H9 (cell line): Measurements from ENCODE around the gene SMTNL2. TPM values are rescaled to one million over a fixed set of nuclear protein-coding genes. Genes with fewer than 3 reads are reported as not detected.
A peak's percentile ranks its signal among the peaks of the same experiment; 100 is the strongest.

Source experiments
- DNase-seq: peaks from one replicate; pipeline ENCODE4 v3.0.0-alpha.2; 2017
- H2AFZ ChIP-seq: one replicate; pipeline ENCODE4 v1.6.1; 2013; ENCODE audit warnings: mild to moderate bottlenecking, low read length, control low read depth, moderate library complexity
- H2AK5ac ChIP-seq: 2 replicates; pipeline ENCODE4 v1.6.1; 2013; ENCODE audit warnings: low read length, control low read depth, mixed read lengths; ENCODE audit not compliant: insufficient read length
- H2BK120ac ChIP-seq: one replicate; pipeline ENCODE4 v1.6.1; 2013; ENCODE audit warnings: low read depth, mild to moderate bottlenecking, low read length, control low read depth, inconsistent platforms; ENCODE audit not compliant: poor library complexity, severe bottlenecking
- H2BK12ac ChIP-seq: 2 replicates; pipeline ENCODE4 v1.6.1; 2013; ENCODE audit warnings: low read length, control low read depth, mixed read lengths, low read depth; ENCODE audit not compliant: insufficient read length
- H2BK15ac ChIP-seq: 2 replicates; pipeline ENCODE4 v1.6.1; 2013; ENCODE audit warnings: low read depth, low read length, control low read depth
- H2BK20ac ChIP-seq: one replicate; pipeline ENCODE4 v1.6.1; 2013; ENCODE audit warnings: low read depth, mild to moderate bottlenecking, low read length, control low read depth, inconsistent platforms; ENCODE audit not compliant: poor library complexity, severe bottlenecking
- H2BK5ac ChIP-seq: 2 replicates; pipeline ENCODE4 v1.6.1; 2013; ENCODE audit warnings: low read length, control low read depth, mixed read lengths; ENCODE audit not compliant: insufficient read length
- H3K14ac ChIP-seq: 2 replicates; pipeline ENCODE4 v1.6.1; 2013; ENCODE audit warnings: low read length, control low read depth; ENCODE audit not compliant: insufficient read depth
- H3K18ac ChIP-seq: 2 replicates; pipeline ENCODE4 v1.6.1; 2013; ENCODE audit warnings: low read depth, mild to moderate bottlenecking, mixed read lengths, low read length, control low read depth; ENCODE audit not compliant: insufficient read length
- H3K23ac ChIP-seq: 2 replicates; pipeline ENCODE4 v1.6.1; 2013; ENCODE audit warnings: low read length, control low read depth, mixed read lengths, low read depth; ENCODE audit not compliant: insufficient read length
- H3K23me2 ChIP-seq: 2 replicates; pipeline ENCODE4 v1.6.1; 2013; ENCODE audit warnings: low read depth, mild to moderate bottlenecking, mixed read lengths, low read length, control low read depth; ENCODE audit not compliant: insufficient read length, poor library complexity, severe bottlenecking
- H3K27ac ChIP-seq: 2 replicates; pipeline ENCODE4 v1.5.1; 2013; ENCODE audit warnings: low read length, control low read depth, mixed read lengths, low read depth; ENCODE audit not compliant: insufficient read length
- H3K27me3 ChIP-seq: 2 replicates; pipeline ENCODE4 v1.6.1; 2013; ENCODE audit warnings: low read length, control low read depth, inconsistent platforms; ENCODE audit not compliant: insufficient read depth
- H3K4ac ChIP-seq: 2 replicates; pipeline ENCODE4 v1.6.1; 2013; ENCODE audit warnings: low read depth, mild to moderate bottlenecking, control low read depth, inconsistent platforms, low read length, moderate library complexity
- H3K4me1 ChIP-seq: 2 replicates; pipeline ENCODE4 v1.6.1; 2013; ENCODE audit warnings: low read length, control low read depth, inconsistent platforms; ENCODE audit not compliant: insufficient read depth
- H3K4me2 ChIP-seq: 2 replicates; pipeline ENCODE4 v1.6.1; 2013; ENCODE audit warnings: low read length, control low read depth, mixed read lengths; ENCODE audit not compliant: insufficient read length, insufficient read depth
- H3K56ac ChIP-seq: 2 replicates; pipeline ENCODE4 v1.6.1; 2013; ENCODE audit warnings: low read depth, mild to moderate bottlenecking, mixed read lengths, low read length, control low read depth; ENCODE audit not compliant: insufficient read length
- H3K79me1 ChIP-seq: 2 replicates; pipeline ENCODE4 v1.6.1; 2013; ENCODE audit warnings: low read depth, mild to moderate bottlenecking, moderate library complexity, low read length, control low read depth, inconsistent platforms; ENCODE audit not compliant: insufficient read depth, poor library complexity, severe bottlenecking
- H3K79me2 ChIP-seq: 2 replicates; pipeline ENCODE4 v1.6.1; 2013; ENCODE audit warnings: low read length, control low read depth, inconsistent platforms; ENCODE audit not compliant: insufficient read depth
- H3K9ac ChIP-seq: 2 replicates; pipeline ENCODE4 v1.6.1; 2013; ENCODE audit warnings: low read length, control low read depth, mixed read lengths; ENCODE audit not compliant: insufficient read length; ENCODE audit errors: extremely low read depth
- H3K9me3 ChIP-seq: one replicate; pipeline ENCODE4 v1.6.1; 2013; ENCODE audit warnings: low read depth, low read length, inconsistent platforms; ENCODE audit not compliant: control insufficient read depth
- H3T11ph ChIP-seq: one replicate; pipeline ENCODE4 v1.6.1; 2013; ENCODE audit warnings: mild to moderate bottlenecking, low read length, control low read depth, inconsistent platforms
- H4K20me1 ChIP-seq: one replicate; pipeline ENCODE4 v1.6.1; 2013; ENCODE audit not compliant: control insufficient read depth, insufficient read length, insufficient read depth
- H4K5ac ChIP-seq: 2 replicates; pipeline ENCODE4 v1.6.1; 2013; ENCODE audit warnings: low read depth, mild to moderate bottlenecking, mixed read lengths, low read length, control low read depth; ENCODE audit not compliant: insufficient read length
- H4K8ac ChIP-seq: replicated peaks from 2 replicates; pipeline ENCODE4 v1.6.1; 2013; ENCODE audit warnings: low read length, control low read depth, mixed read lengths, low read depth; ENCODE audit not compliant: insufficient read length
- H4K91ac ChIP-seq: 2 replicates; pipeline ENCODE4 v1.6.1; 2013; ENCODE audit warnings: low read depth, mild to moderate bottlenecking, moderate library complexity, mixed read lengths, low read length, control low read depth; ENCODE audit not compliant: insufficient read length
- H3K27ac Mint-ChIP-seq, 3 experiments: 2 replicates in 2 of 3; 3 replicates in 1 of 3; pipeline ENCODE4 v1.8.0; 2020 to 2021; ENCODE audit warnings: mixed read lengths in 3 of 3, mild to moderate bottlenecking in 1 of 3, moderate library complexity in 1 of 3
- H3K27me3 Mint-ChIP-seq: 2 replicates; pipeline ENCODE4 v1.8.0; 2021; ENCODE audit warnings: low read depth, mild to moderate bottlenecking, moderate library complexity, mixed read lengths
- H3K36me3 Mint-ChIP-seq, 3 experiments: 2 replicates in 2 of 3; 3 replicates in 1 of 3; pipeline ENCODE4 v1.8.0; 2020 to 2021; ENCODE audit warnings: low read depth in 3 of 3, mixed read lengths in 3 of 3; ENCODE audit not compliant: insufficient read depth in 1 of 3
- H3K4me1 Mint-ChIP-seq, 2 experiments: 2 replicates each; pipeline ENCODE4 v1.8.0; 2020; ENCODE audit warnings: mixed read lengths in 2 of 2
- H3K4me3 Mint-ChIP-seq, 2 experiments: 2 replicates in 1 of 2; 3 replicates in 1 of 2; pipeline ENCODE4 v1.8.0; 2020 to 2021; ENCODE audit warnings: mild to moderate bottlenecking in 2 of 2, mixed read lengths in 2 of 2, moderate library complexity in 1 of 2
- H3K9me3 Mint-ChIP-seq, 2 experiments: 2 replicates in 1 of 2; 3 replicates in 1 of 2; pipeline ENCODE4 v1.8.0; 2020; ENCODE audit warnings: mild to moderate bottlenecking in 2 of 2, mixed read lengths in 2 of 2, moderate library complexity in 1 of 2
- CTCF ChIP-seq: fragments of 200-600 bp; sonication (generic); conservative IDR thresholded peaks from 3 replicates; pipeline ENCODE4 v1.8.0; 2021; ENCODE audit warnings: antibody characterized with exemption, mild to moderate bottlenecking
- WGBS: extraction: QIAGEN DNeasy Blood & Tissue Kit; methylation state at CpG from one replicate; pipeline ENCODE4 v1.1.7; 2013; ENCODE audit warnings: missing lambda C conversion rate, low lambda C conversion rate, mixed read lengths; ENCODE audit not compliant: insufficient read length; ENCODE audit errors: extremely low coverage; 5-methylcytosine and 5-hydroxymethylcytosine counted together
- total RNA-seq: library from RNA; stranded (reverse); gene quantifications from 2 replicates; pipeline ENCODE4 v1.2.1, GENCODE V29; 2021

Gene SMTNL2
- total RNA-seq, 1 experiment from 2014 or later = 0.77 TPM

DNA sequence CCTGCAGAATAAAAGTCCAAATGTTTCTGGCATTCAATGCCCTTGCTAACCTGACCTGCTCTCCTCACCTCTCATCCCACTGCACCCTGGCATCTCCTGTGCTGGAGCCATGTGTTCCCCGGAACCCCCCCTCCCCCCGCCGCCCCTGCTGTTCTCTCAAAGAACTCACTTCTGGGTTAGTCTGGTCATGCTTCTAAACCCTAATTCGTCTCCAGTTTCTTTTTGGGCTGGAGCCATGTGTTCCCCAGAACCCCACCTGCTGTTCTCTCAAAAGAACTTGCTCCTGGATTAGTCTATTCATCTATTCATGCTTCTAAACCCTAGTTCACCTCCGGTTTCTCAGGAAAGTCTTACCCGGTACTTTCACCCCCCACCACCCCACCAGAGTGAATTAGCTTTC, 58.0 kb downstream of the SMTNL2 start:
- Histone ChIP-seq H3K4ac (no peak overlapping the region), H4K8ac (no peak overlapping the region), H4K5ac (no peak overlapping the region), H3K27ac (no peak overlapping the region), H2BK5ac (no peak overlapping the region), H3K79me1 (no peaks in the 10 kb centered on the region), H3K4me2 (peak overlapping the region; percentile 78), H2BK120ac (no peak overlapping the region), H2AK5ac (no peak overlapping the region), H2AFZ (no peak overlapping the region), H4K20me1 (no peaks in the 10 kb centered on the region), H3K27me3 (peaks cover 30% of the 10 kb centered on the region; the same call in 1 of the 2 replicates), H3K14ac (no peak overlapping the region), H3K9ac (no peak overlapping the region), H2BK12ac (no peak overlapping the region), H2BK20ac (no peak overlapping the region), H3K18ac (no peak overlapping the region), H3K23me2 (peaks cover 14% of the 10 kb centered on the region), H3K56ac (no peak overlapping the region), H2BK15ac (no peak overlapping the region), H3K9me3 (no peaks in the 10 kb centered on the region), H3T11ph (no peak overlapping the region), H3K23ac (no peak overlapping the region), H3K4me1 (peaks cover 3% of the 10 kb centered on the region; the same call in 1 of the 2 replicates), H3K79me2 (no peaks in the 10 kb centered on the region), H4K91ac (no peak overlapping the region)
- Mint-ChIP-seq H3K4me1 (peaks cover 26 to 38% of the 10 kb centered on the region in 2 experiments), H3K27me3 (peaks cover 93% of the 10 kb centered on the region), H3K27ac (no peak overlapping the region; a peak in 1 of 7 replicates), H3K4me3 (peak overlapping the region in 1 of 2 experiments; percentile 83; a peak in 4 of 5 replicates), H3K36me3 (no peaks in the 10 kb centered on the region; a peak in 2 of 7 replicates), H3K9me3 (peaks cover 0 to 2% of the 10 kb centered on the region in 2 experiments; a peak in 2 of 5 replicates)
- WGBS = no CpG with 5 or more reads among the region's 6 CpGs
- TF ChIP-seq CTCF = no peak
- no peak for DNase-seq
